ENCODE data around the gene IL17RB.

Gene IL17RB

GRCh38 chr3:53813229-53813628 is 33.1 kb upstream of the IL17RB start:
- H3K4me3 ChIP-seq (ENCODE audit: low read depth, low read length): no peak overlapping the region
- TF ChIP-seq CTCF (IDR thresholded peaks at IDR 0.05; ENCODE audit: control insufficient read depth, extremely low read depth, insufficient read depth): no peak
- no peak for DNase-seq (ENCODE audit: low read depth)

GRCh38 chr3:53813876-53814275 is 32.5 kb upstream of the IL17RB start:
- no peak overlapping the region for H3K4me3 ChIP-seq (ENCODE audit: low read depth, low read length)
- DNase-seq (ENCODE audit: low read depth): no peak
- TF ChIP-seq CTCF (IDR thresholded peaks at IDR 0.05; ENCODE audit: control insufficient read depth, extremely low read depth, insufficient read depth): no peak

DNA sequence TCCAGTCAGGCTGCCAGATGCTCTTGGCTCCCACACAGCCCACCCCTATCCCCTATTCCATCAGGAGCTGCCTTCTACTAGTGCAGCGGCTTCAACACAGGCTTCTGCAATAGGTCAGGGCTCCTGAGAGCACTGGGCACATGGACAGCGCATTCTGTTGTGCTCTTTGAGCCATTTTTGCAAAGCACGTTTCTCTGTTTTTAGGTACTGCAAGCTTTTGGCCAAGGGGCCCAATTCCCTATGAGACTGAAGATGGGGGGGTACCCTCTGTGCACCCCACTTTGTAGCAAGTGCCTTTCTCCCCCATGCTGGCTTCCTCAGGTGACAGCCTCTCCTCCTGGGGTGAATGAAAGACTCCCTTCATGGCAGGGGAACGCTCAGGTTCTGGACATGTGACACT is 31.3 kb upstream of the IL17RB start:
- H3K4me3 ChIP-seq (ENCODE audit: low read depth, low read length): no peak overlapping the region
- no peak for DNase-seq (ENCODE audit: low read depth)
- no peak for TF ChIP-seq CTCF (IDR thresholded peaks at IDR 0.05; ENCODE audit: control insufficient read depth, extremely low read depth, insufficient read depth)

- TF ChIP-seq CTCF (IDR thresholded peaks at IDR 0.05; ENCODE audit: control insufficient read depth, extremely low read depth, insufficient read depth): no peak
- H3K4me3 ChIP-seq (ENCODE audit: low read depth, low read length): no peak overlapping the region
- no peak for DNase-seq (ENCODE audit: low read depth)
Observed at GRCh38 chr3:53815651-53816050, 30.7 kb upstream of the IL17RB start.

- no peak overlapping the region for H3K4me3 ChIP-seq (ENCODE audit: low read depth, low read length)
- DNase-seq (ENCODE audit: low read depth): no peak
- no peak for TF ChIP-seq CTCF (IDR thresholded peaks at IDR 0.05; ENCODE audit: control insufficient read depth, extremely low read depth, insufficient read depth)
Observed at GRCh38 chr3:53816425-53816824, 29.9 kb upstream of the IL17RB start.

- DNase-seq (ENCODE audit: low read depth): no peak
- H3K4me3 ChIP-seq (ENCODE audit: low read depth, low read length): no peak overlapping the region
- no peak for TF ChIP-seq CTCF (IDR thresholded peaks at IDR 0.05; ENCODE audit: control insufficient read depth, extremely low read depth, insufficient read depth)
Observed at GRCh38 chr3:53817211-53817610, 29.2 kb upstream of the IL17RB start.

DNA sequence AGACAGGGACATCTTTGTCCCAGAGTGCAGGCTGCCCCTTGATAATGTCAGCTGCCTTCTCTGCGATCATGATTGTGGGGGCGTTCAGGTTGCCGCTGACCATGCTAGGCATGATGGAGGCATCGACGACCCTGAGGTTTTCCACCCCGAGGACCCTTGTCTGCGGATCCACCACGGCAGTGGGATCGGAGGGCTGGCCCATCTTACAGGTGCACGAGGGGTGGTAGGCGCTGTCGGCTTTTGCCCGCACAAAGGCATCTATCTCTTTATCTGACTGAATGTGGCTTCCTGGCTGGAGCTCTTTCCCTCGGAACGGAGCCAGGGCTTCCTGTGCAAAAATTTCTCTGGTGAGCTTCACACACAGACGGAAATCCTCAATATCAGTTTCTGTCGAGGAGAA is 28.6 kb upstream of the IL17RB start:
- H3K4me3 ChIP-seq (ENCODE audit: low read depth, low read length): no peak overlapping the region
- no peak for TF ChIP-seq CTCF (IDR thresholded peaks at IDR 0.05; ENCODE audit: control insufficient read depth, extremely low read depth, insufficient read depth)
- DNase-seq (ENCODE audit: low read depth): no peak
